Trophoblast cell (in vitro differentiated cells and primary cell): ENCODE results near the gene PTPRM.

ENCODE experiments used
- DNase-seq, 2 donors: peaks; one replicate each; pipeline ENCODE4 v3.0.0-alpha.2; 2016
- H2AFZ ChIP-seq: 2 replicates; pipeline ENCODE4 v1.6.1; 2013; ENCODE audit warnings: low read length, moderate library complexity, mild to moderate bottlenecking; ENCODE audit not compliant: insufficient read depth, poor library complexity
- H2AK5ac ChIP-seq: 2 replicates; pipeline ENCODE4 v1.6.1; 2013; ENCODE audit warnings: mild to moderate bottlenecking, low read length
- H2BK120ac ChIP-seq: 2 replicates; pipeline ENCODE4 v1.6.1; 2013; ENCODE audit warnings: low read length, mild to moderate bottlenecking, moderate library complexity; ENCODE audit not compliant: insufficient read depth, poor library complexity
- H2BK12ac ChIP-seq: 2 replicates; pipeline ENCODE4 v1.6.1; 2013; ENCODE audit warnings: mild to moderate bottlenecking, low read length, moderate library complexity
- H2BK5ac ChIP-seq: 2 replicates; pipeline ENCODE4 v1.6.1; 2013; ENCODE audit warnings: low read length, low read depth, moderate library complexity, mild to moderate bottlenecking; ENCODE audit not compliant: poor library complexity
- H3K14ac ChIP-seq: 2 replicates; pipeline ENCODE4 v1.6.1; 2013; ENCODE audit warnings: mild to moderate bottlenecking, low read length
- H3K18ac ChIP-seq: 2 replicates; pipeline ENCODE4 v1.6.1; 2013; ENCODE audit warnings: mild to moderate bottlenecking, low read length
- H3K23ac ChIP-seq: 2 replicates; pipeline ENCODE4 v1.6.1; 2013; ENCODE audit warnings: low read length
- H3K27ac ChIP-seq: 2 replicates; pipeline ENCODE4 v1.5.1; 2013; ENCODE audit warnings: low read depth, mild to moderate bottlenecking, inconsistent platforms, low read length, moderate library complexity
- H3K27me3 ChIP-seq: 2 replicates; pipeline ENCODE4 v1.6.1; 2013; ENCODE audit warnings: inconsistent platforms, mild to moderate bottlenecking, low read length, moderate library complexity; ENCODE audit not compliant: insufficient read depth
- H3K36me3 ChIP-seq, 2 experiments: 1 replicate in 1 of 2; 2 replicates in 1 of 2; pipeline ENCODE4 v1.6.1; 2013; ENCODE audit warnings: low read length in 2 of 2, mild to moderate bottlenecking in 2 of 2, moderate library complexity in 1 of 2; ENCODE audit not compliant: insufficient read depth in 2 of 2, control insufficient read depth in 1 of 2
- H3K4ac ChIP-seq: 2 replicates; pipeline ENCODE4 v1.6.1; 2013; ENCODE audit warnings: low read depth, mild to moderate bottlenecking, low read length, moderate library complexity
- H3K4me1 ChIP-seq, 2 experiments: 1 replicate in 1 of 2; 2 replicates in 1 of 2; pipeline ENCODE4 v1.6.1; 2013; ENCODE audit warnings: low read length in 2 of 2, mild to moderate bottlenecking in 2 of 2, moderate library complexity in 1 of 2; ENCODE audit not compliant: insufficient read depth in 2 of 2, control insufficient read depth in 1 of 2
- H3K4me2 ChIP-seq: 2 replicates; pipeline ENCODE4 v1.6.1; 2013; ENCODE audit warnings: inconsistent platforms, mild to moderate bottlenecking, low read length, moderate library complexity
- H3K4me3 ChIP-seq: 2 replicates; pipeline ENCODE4 v1.5.1; 2013; ENCODE audit warnings: mild to moderate bottlenecking, low read depth, low read length, inconsistent platforms
- H3K79me1 ChIP-seq: one replicate; pipeline ENCODE4 v1.6.1; 2013; ENCODE audit warnings: low read length
- H3K79me2 ChIP-seq: 2 replicates; pipeline ENCODE4 v1.6.1; 2013; ENCODE audit warnings: low read length, mild to moderate bottlenecking; ENCODE audit not compliant: control insufficient read depth, insufficient read depth, poor library complexity
- H3K9ac ChIP-seq: 2 replicates; pipeline ENCODE4 v1.6.1; 2013; ENCODE audit warnings: mild to moderate bottlenecking, low read length
- H3K9me3 ChIP-seq: 2 replicates; pipeline ENCODE4 v1.6.1; 2013; ENCODE audit warnings: low read depth, mild to moderate bottlenecking, control low read depth, inconsistent platforms, low read length; ENCODE audit not compliant: insufficient read depth
- H4K12ac ChIP-seq: 2 replicates; pipeline ENCODE4 v1.6.1; 2013; ENCODE audit warnings: low read depth, mild to moderate bottlenecking, low read length, moderate library complexity
- H4K8ac ChIP-seq: 2 replicates; pipeline ENCODE4 v1.6.1; 2013; ENCODE audit warnings: low read depth, mild to moderate bottlenecking, low read length, moderate library complexity
- H4K91ac ChIP-seq: one replicate; pipeline ENCODE4 v1.6.1; 2013; ENCODE audit warnings: low read depth, mild to moderate bottlenecking, low read length, moderate library complexity
- WGBS: extraction: QIAGEN DNeasy Blood & Tissue Kit; methylation state at CpG from one replicate; pipeline ENCODE4 v1.1.7; 2013; ENCODE audit warnings: missing lambda C conversion rate; ENCODE audit not compliant: insufficient read length, insufficient coverage; ENCODE audit errors: extremely low coverage; 5-methylcytosine and 5-hydroxymethylcytosine counted together

The PTPRM gene

DNA sequence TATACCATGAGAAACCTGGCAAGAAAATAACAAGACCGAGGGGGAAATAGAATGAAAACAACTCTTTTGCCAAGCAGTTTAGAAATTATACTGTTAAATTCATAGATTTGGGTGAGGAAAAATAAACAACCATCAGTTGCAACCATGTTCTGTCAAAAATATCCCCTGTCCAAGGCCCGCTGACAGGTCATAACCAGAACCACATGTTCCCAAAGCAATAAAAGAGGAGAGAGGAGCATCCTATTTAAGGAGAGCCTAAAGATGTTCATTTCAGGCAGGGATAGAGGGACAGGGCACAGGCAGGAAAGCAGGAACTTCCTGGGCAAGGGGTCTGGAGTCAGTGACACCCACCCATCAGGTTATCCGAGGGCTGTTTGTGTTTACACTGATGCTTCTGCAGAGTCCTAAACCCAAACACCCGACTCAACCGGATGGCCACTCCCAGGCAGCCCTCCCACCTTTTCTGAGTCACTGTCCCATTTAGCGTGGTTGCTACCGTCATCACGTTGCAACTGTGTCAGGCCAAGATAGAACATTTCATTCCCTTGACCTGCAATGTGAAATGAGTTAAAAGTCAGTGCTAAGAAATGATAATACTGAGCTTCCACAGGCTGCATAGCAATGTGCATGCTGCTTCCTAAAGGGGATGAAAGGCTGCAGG is 573.9 kb downstream of the PTPRM start:
- no peaks in the 10 kb centered on the region for H3K27me3 ChIP-seq
- no peak overlapping the region for H4K91ac ChIP-seq
- H2AK5ac ChIP-seq = no peak overlapping the region
- H3K9me3 ChIP-seq = no peaks in the 10 kb centered on the region
- DNase-seq = peak; percentile 15 to 49
- no peak overlapping the region for H2BK120ac ChIP-seq
- no peaks in the 10 kb centered on the region for H3K79me2 ChIP-seq
- no peak overlapping the region for H3K4me3 ChIP-seq
- H2BK12ac ChIP-seq = no peak overlapping the region
- H3K14ac ChIP-seq = no peak overlapping the region
- no peak overlapping the region for H3K23ac ChIP-seq
- no peak overlapping the region for H3K18ac ChIP-seq
- H4K8ac ChIP-seq = no peak overlapping the region
- H2BK5ac ChIP-seq = no peak overlapping the region
- no peak overlapping the region for H2AFZ ChIP-seq
- H3K9ac ChIP-seq = no peak overlapping the region
- H3K4ac ChIP-seq = no peak overlapping the region
- H3K36me3 ChIP-seq = no peaks in the 10 kb centered on the region
- no CpG with 5 or more reads among the region's 8 CpGs for WGBS
- peaks cover 0 to 4% of the 10 kb centered on the region in 2 experiments for H3K4me1 ChIP-seq
- H3K4me2 ChIP-seq = no peak overlapping the region
- H3K27ac ChIP-seq = no peak overlapping the region
- H3K79me1 ChIP-seq = no peaks in the 10 kb centered on the region
- H4K12ac ChIP-seq = no peak overlapping the region

DNA sequence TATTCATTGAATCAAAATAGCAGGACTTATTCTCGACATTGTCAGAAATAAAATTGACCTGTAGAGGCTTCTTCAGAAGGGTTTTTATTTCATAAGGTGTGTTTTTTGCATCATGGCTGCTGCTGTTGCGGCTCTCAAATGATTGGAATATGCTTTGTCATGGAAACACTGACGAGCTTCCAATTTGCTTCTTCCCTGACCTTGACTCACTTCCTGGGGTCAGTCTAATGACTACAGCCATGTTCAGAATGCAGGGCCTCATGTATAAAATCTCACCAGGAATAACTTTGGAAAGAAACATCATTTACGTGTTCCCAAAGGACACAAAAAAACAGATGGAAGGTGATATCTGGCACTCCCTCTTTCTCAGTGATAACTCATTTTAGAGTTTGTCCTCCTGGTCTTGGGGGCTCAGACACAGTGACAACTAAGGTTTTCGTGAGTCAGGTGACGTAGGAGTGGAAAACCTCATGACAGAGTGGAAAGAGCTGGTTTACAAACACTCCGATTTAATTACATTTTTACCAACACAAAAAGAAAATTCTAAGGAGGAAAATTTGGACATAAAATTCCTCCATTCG is 575.1 kb downstream of the PTPRM start:
- no peak overlapping the region for H4K12ac ChIP-seq
- H3K27ac ChIP-seq = no peak overlapping the region
- no peak overlapping the region for H3K18ac ChIP-seq
- no peak overlapping the region for H3K4ac ChIP-seq
- no peak overlapping the region for H2AK5ac ChIP-seq
- no CpG with 5 or more reads among the region's 8 CpGs for WGBS
- no peak overlapping the region for H3K4me3 ChIP-seq
- H3K9ac ChIP-seq = no peak overlapping the region
- H4K8ac ChIP-seq = no peak overlapping the region
- H3K79me1 ChIP-seq = no peaks in the 10 kb centered on the region
- H3K4me2 ChIP-seq = no peak overlapping the region
- H3K23ac ChIP-seq = no peak overlapping the region
- H2AFZ ChIP-seq = no peak overlapping the region
- H3K9me3 ChIP-seq = no peaks in the 10 kb centered on the region
- H3K79me2 ChIP-seq = no peaks in the 10 kb centered on the region
- H2BK12ac ChIP-seq = no peak overlapping the region
- peaks cover 0 to 4% of the 10 kb centered on the region in 2 experiments for H3K4me1 ChIP-seq
- H3K14ac ChIP-seq = no peak overlapping the region
- no peak overlapping the region for H4K91ac ChIP-seq
- H2BK5ac ChIP-seq = no peak overlapping the region
- DNase-seq = no peak
- H3K27me3 ChIP-seq = no peaks in the 10 kb centered on the region
- no peaks in the 10 kb centered on the region for H3K36me3 ChIP-seq
- H2BK120ac ChIP-seq = no peak overlapping the region

DNA sequence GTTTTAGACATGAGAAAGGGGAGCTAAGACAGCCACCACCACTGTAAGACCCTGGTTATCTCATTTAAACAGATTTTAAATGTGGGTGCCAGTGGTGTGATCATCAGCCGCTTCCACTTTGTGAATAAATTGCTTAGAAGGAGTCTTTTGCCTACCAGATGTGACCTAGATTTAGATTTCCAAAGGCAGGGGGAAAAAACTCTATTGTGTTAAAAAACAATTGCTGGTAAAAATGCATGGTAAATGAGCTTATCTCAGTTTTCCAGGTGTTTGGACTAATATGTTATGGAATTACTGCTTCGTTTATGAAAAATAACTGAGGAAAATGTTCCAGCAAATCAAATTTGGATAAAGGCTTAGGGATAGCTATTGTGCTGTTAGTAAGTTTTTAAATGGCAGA is 575.8 kb downstream of the PTPRM start:
- H3K79me2 ChIP-seq = no peaks in the 10 kb centered on the region
- H3K27me3 ChIP-seq = no peaks in the 10 kb centered on the region
- H3K4ac ChIP-seq = no peak overlapping the region
- H3K27ac ChIP-seq = no peak overlapping the region
- H3K9ac ChIP-seq = no peak overlapping the region
- H2BK12ac ChIP-seq = no peak overlapping the region
- H4K91ac ChIP-seq = no peak overlapping the region
- H3K9me3 ChIP-seq = no peaks in the 10 kb centered on the region
- no peaks in the 10 kb centered on the region for H3K79me1 ChIP-seq
- H3K4me3 ChIP-seq = no peak overlapping the region
- H2AFZ ChIP-seq = no peak overlapping the region
- H3K23ac ChIP-seq = no peak overlapping the region
- no peak overlapping the region for H4K12ac ChIP-seq
- H3K4me2 ChIP-seq = no peak overlapping the region
- H2BK120ac ChIP-seq = no peak overlapping the region
- H4K8ac ChIP-seq = no peak overlapping the region
- no peak overlapping the region for H3K14ac ChIP-seq
- no peak overlapping the region for H2AK5ac ChIP-seq
- WGBS = no CpG with 5 or more reads among the region's 2 CpGs
- no peak overlapping the region for H2BK5ac ChIP-seq
- H3K4me1 ChIP-seq = peaks cover 0 to 4% of the 10 kb centered on the region in 2 experiments
- no peak overlapping the region for H3K18ac ChIP-seq
- no peak for DNase-seq
- no peaks in the 10 kb centered on the region for H3K36me3 ChIP-seq

DNA sequence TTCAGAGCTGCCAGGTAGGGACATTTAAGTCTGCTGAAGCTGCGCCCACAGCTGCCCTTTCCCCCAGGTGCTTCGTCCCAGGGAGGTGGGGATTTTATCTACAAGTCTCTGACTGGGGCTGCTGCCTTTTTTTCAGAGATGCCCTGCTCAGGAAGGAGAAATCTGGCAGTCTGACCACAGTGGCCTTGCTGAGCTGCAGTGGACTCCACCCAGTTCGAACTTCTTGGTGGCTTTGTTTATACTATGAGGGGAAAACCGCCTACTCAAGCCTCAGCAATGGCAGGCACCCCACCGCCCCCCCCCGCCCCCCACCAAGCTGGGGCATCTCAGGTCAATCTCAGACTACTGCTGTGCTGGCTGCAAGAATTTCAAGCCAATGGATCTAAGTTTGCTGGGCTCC is 584.1 kb downstream of the PTPRM start:
- no peaks in the 10 kb centered on the region for H3K79me2 ChIP-seq
- H3K14ac ChIP-seq = no peak overlapping the region
- H3K9me3 ChIP-seq = no peaks in the 10 kb centered on the region
- no peaks in the 10 kb centered on the region for H3K4me1 ChIP-seq
- no peaks in the 10 kb centered on the region for H3K27me3 ChIP-seq
- H2BK12ac ChIP-seq = no peak overlapping the region
- H3K27ac ChIP-seq = no peak overlapping the region
- H3K36me3 ChIP-seq = no peaks in the 10 kb centered on the region
- no peak overlapping the region for H3K4ac ChIP-seq
- H4K12ac ChIP-seq = no peak overlapping the region
- no peak overlapping the region for H3K9ac ChIP-seq
- H3K18ac ChIP-seq = no peak overlapping the region
- H3K79me1 ChIP-seq = no peaks in the 10 kb centered on the region
- H2BK5ac ChIP-seq = no peak overlapping the region
- H2AFZ ChIP-seq = no peak overlapping the region
- no peak overlapping the region for H4K91ac ChIP-seq
- no peak for DNase-seq
- no peak overlapping the region for H3K23ac ChIP-seq
- H3K4me2 ChIP-seq = no peak overlapping the region
- H3K4me3 ChIP-seq = no peak overlapping the region
- H4K8ac ChIP-seq = no peak overlapping the region
- no peak overlapping the region for H2AK5ac ChIP-seq
- no peak overlapping the region for H2BK120ac ChIP-seq
- no CpG with 5 or more reads among the region's 6 CpGs for WGBS
